Stimulated activated naive CD8-positive, alpha-beta T cell treated with anti-CD3 and anti-CD28 coated beads, Interleukin-15, amount 100 ng/mL, for 72 hours (primary cell): ENCODE data around the gene MUC6.

Source experiments
- ATAC-seq: fragments of 150-1000 bp; cut with Tn5 transposase; 2 replicates; pipeline ENCODE4 v1.10.0; 2021; ENCODE audit warnings: mild to moderate bottlenecking, moderate library complexity
- DNase-seq, 2 donors: peaks; one replicate each; pipeline ENCODE4 v3.0.0; 2021 to 2022
- H3K27ac Mint-ChIP-seq, 2 donors: one replicate each; pipeline ENCODE4 v1.8.0; 2022; ENCODE audit warnings: mild to moderate bottlenecking in 2 of 2, mixed read lengths in 2 of 2, moderate library complexity in 2 of 2
- H3K27me3 Mint-ChIP-seq: one replicate; pipeline ENCODE4 v1.8.0; 2022; ENCODE audit warnings: mixed read lengths
- H3K4me1 Mint-ChIP-seq: one replicate; pipeline ENCODE4 v1.8.0; 2022; ENCODE audit warnings: mild to moderate bottlenecking, mixed read lengths
- H3K4me3 Mint-ChIP-seq, 2 donors: one replicate each; pipeline ENCODE4 v1.8.0; 2022; ENCODE audit warnings: mild to moderate bottlenecking in 2 of 2, mixed read lengths in 2 of 2, moderate library complexity in 1 of 2
- H3K9me3 Mint-ChIP-seq, 2 donors: one replicate each; pipeline ENCODE4 v1.8.0; 2022; ENCODE audit warnings: mixed read lengths in 2 of 2

Gene MUC6

GRCh38 chr11:1003159-1003558 lies 33.4 kb downstream of the MUC6 start:
- DNase-seq (no peak), ATAC-seq (no peak)
- H3K4me1 Mint-ChIP-seq, result no peaks in the 10 kb centered on the region
- no peaks in the 10 kb centered on the region for H3K27me3 Mint-ChIP-seq
- no peaks in the 10 kb centered on the region for H3K9me3 Mint-ChIP-seq
- no peak overlapping the region for H3K4me3 Mint-ChIP-seq
- peak overlapping the region in 1 of 2 donors; percentile 12 for H3K27ac Mint-ChIP-seq

GRCh38 chr11:1002406-1002984 lies 34.0 kb downstream of the MUC6 start:
- H3K27ac Mint-ChIP-seq, result no peak overlapping the region
- ATAC-seq (no peak), DNase-seq (no peak)
- no peak overlapping the region for H3K4me3 Mint-ChIP-seq
- H3K4me1 Mint-ChIP-seq, result no peaks in the 10 kb centered on the region
- H3K27me3 Mint-ChIP-seq, result no peaks in the 10 kb centered on the region
- no peaks in the 10 kb centered on the region for H3K9me3 Mint-ChIP-seq

GRCh38 chr11:1001617-1002405 lies 34.7 kb downstream of the MUC6 start:
- no peak for DNase-seq
- Mint-ChIP-seq H3K4me1 (peaks cover 2% of the 10 kb centered on the region), H3K27me3 (no peaks in the 10 kb centered on the region), H3K27ac (peak overlapping the region in 1 of 2 donors; percentile 90), H3K4me3 (no peak overlapping the region), H3K9me3 (no peaks in the 10 kb centered on the region)
- ATAC-seq, result no peak

GRCh38 chr11:1000357-1001278 lies 35.9 kb downstream of the MUC6 start:
- Mint-ChIP-seq H3K4me1 (peaks cover 14% of the 10 kb centered on the region), H3K27me3 (no peaks in the 10 kb centered on the region), H3K9me3 (no peaks in the 10 kb centered on the region), H3K27ac (peak overlapping the region in 1 of 2 donors; percentile 90), H3K4me3 (no peak overlapping the region)
- ATAC-seq (no peak), DNase-seq (no peak)

- Mint-ChIP-seq H3K27ac (no peak overlapping the region), H3K9me3 (no peaks in the 10 kb centered on the region), H3K27me3 (no peaks in the 10 kb centered on the region), H3K4me3 (no peak overlapping the region), H3K4me1 (peaks cover 22% of the 10 kb centered on the region)
- no peak for DNase-seq
- ATAC-seq, result no peak
Measured at GRCh38 chr11:999009-999408, 37.5 kb downstream of the MUC6 start.

- no peaks in the 10 kb centered on the region for H3K27me3 Mint-ChIP-seq
- ATAC-seq (no peak), DNase-seq (no peak)
- H3K4me3 Mint-ChIP-seq, result no peak overlapping the region
- peaks cover 22% of the 10 kb centered on the region for H3K4me1 Mint-ChIP-seq
- H3K27ac Mint-ChIP-seq, result no peak overlapping the region
- H3K9me3 Mint-ChIP-seq, result no peaks in the 10 kb centered on the region
Measured at GRCh38 chr11:997907-998306, 38.6 kb downstream of the MUC6 start.

- no peak for ATAC-seq
Measured at GRCh38 chr11:996681-997080, 39.8 kb downstream of the MUC6 start.

GRCh38 chr11:995752-996420 lies 40.6 kb downstream of the MUC6 start:
- Mint-ChIP-seq H3K9me3 (no peaks in the 10 kb centered on the region), H3K27ac (peak overlapping the region in 1 of 2 donors; percentile 93), H3K4me3 (no peak overlapping the region), H3K4me1 (peaks cover 27% of the 10 kb centered on the region), H3K27me3 (no peaks in the 10 kb centered on the region)
- DNase-seq, result no peak
- no peak for ATAC-seq

More at GRCh38 chr11:996681-997080, 39.8 kb downstream of the MUC6 start:
- no peaks in the 10 kb centered on the region for H3K27me3 Mint-ChIP-seq
- H3K27ac Mint-ChIP-seq, result peak overlapping the region; percentile 48 to 51
- no peaks in the 10 kb centered on the region for H3K9me3 Mint-ChIP-seq
- H3K4me1 Mint-ChIP-seq, result peaks cover 22% of the 10 kb centered on the region
- H3K4me3 Mint-ChIP-seq, result no peak overlapping the region
- DNase-seq, result no peak

- H3K4me3 Mint-ChIP-seq, result no peak overlapping the region
- peaks cover 28% of the 10 kb centered on the region for H3K4me1 Mint-ChIP-seq
- peak; percentile 44 for ATAC-seq
- H3K27ac Mint-ChIP-seq, result peak overlapping the region; percentile 8 to 79
- no peaks in the 10 kb centered on the region for H3K27me3 Mint-ChIP-seq
- no peak for DNase-seq
- H3K9me3 Mint-ChIP-seq, result no peaks in the 10 kb centered on the region
Measured at GRCh38 chr11:995044-995751, 41.3 kb downstream of the MUC6 start.

- peaks cover 28% of the 10 kb centered on the region for H3K4me1 Mint-ChIP-seq
- no peak overlapping the region for H3K4me3 Mint-ChIP-seq
- DNase-seq (no peak), ATAC-seq (no peak)
- H3K9me3 Mint-ChIP-seq, result no peaks in the 10 kb centered on the region
- no peak overlapping the region for H3K27ac Mint-ChIP-seq
- H3K27me3 Mint-ChIP-seq, result no peaks in the 10 kb centered on the region
Measured at GRCh38 chr11:993632-994167, 42.8 kb downstream of the MUC6 start.

- Mint-ChIP-seq H3K9me3 (no peaks in the 10 kb centered on the region), H3K27me3 (no peaks in the 10 kb centered on the region), H3K27ac (no peak overlapping the region), H3K4me1 (peaks cover 28% of the 10 kb centered on the region), H3K4me3 (no peak overlapping the region)
- no peak for DNase-seq
- ATAC-seq, result no peak
Measured at GRCh38 chr11:992577-992976, 43.9 kb downstream of the MUC6 start.

GRCh38 chr11:991711-992307 lies 44.7 kb downstream of the MUC6 start:
- Mint-ChIP-seq H3K9me3 (no peaks in the 10 kb centered on the region), H3K27ac (peak overlapping the region in 1 of 2 donors; percentile 89), H3K4me1 (peaks cover 26% of the 10 kb centered on the region), H3K4me3 (no peak overlapping the region), H3K27me3 (no peaks in the 10 kb centered on the region)
- ATAC-seq (peak; percentile 22), DNase-seq (no peak)

GRCh38 chr11:991034-991433 lies 45.5 kb downstream of the MUC6 start:
- ATAC-seq (no peak), DNase-seq (no peak)
- no peak overlapping the region for H3K4me3 Mint-ChIP-seq
- H3K4me1 Mint-ChIP-seq, result peaks cover 18% of the 10 kb centered on the region
- H3K27ac Mint-ChIP-seq, result peak overlapping the region; percentile 1 to 75
- no peaks in the 10 kb centered on the region for H3K9me3 Mint-ChIP-seq
- no peaks in the 10 kb centered on the region for H3K27me3 Mint-ChIP-seq

GRCh38 chr11:990101-990500 lies 46.4 kb downstream of the MUC6 start:
- H3K27ac Mint-ChIP-seq, result no peak overlapping the region
- no peaks in the 10 kb centered on the region for H3K27me3 Mint-ChIP-seq
- peaks cover 9% of the 10 kb centered on the region for H3K4me1 Mint-ChIP-seq
- no peak overlapping the region for H3K4me3 Mint-ChIP-seq
- DNase-seq, result no peak
- no peak for ATAC-seq
- H3K9me3 Mint-ChIP-seq, result no peaks in the 10 kb centered on the region
